VCaP (cell line): ENCODE measurements around the gene GRAMD1B.

Experiments used
- H3K27ac ChIP-seq: fragments of 450-650 bp; 2 replicates; pipeline ENCODE4 v1.5.1; 2017
- TF ChIP-seq, protein P1 (sequence below): fragments of 450-650 bp; conservative IDR thresholded peaks from 2 replicates; pipeline ENCODE4 v1.5.1; 2017; ENCODE audit warnings: mild to moderate bottlenecking, moderate library complexity

Gene GRAMD1B

DNA sequence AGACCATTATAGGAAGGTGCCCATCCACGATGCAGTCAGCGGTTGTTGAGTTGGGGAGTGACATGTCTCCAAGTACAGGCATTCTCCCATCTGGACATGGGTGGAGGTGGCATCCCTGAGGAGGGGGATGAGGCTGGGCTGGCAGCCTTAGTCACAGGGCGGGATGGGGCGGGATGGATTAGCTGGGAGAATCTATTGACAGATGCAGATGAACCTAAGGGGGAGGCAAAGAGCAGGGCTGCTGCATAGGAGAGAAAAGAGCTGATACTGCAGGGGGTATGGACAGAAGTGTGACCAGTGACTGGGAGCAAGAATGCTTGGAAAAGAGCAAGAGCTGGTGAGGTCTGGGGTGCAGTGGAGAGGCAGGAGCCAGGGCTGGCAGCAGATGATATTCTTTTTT is 181.6 kb downstream of the GRAMD1B start:
- TF ChIP-seq, protein P1, sequence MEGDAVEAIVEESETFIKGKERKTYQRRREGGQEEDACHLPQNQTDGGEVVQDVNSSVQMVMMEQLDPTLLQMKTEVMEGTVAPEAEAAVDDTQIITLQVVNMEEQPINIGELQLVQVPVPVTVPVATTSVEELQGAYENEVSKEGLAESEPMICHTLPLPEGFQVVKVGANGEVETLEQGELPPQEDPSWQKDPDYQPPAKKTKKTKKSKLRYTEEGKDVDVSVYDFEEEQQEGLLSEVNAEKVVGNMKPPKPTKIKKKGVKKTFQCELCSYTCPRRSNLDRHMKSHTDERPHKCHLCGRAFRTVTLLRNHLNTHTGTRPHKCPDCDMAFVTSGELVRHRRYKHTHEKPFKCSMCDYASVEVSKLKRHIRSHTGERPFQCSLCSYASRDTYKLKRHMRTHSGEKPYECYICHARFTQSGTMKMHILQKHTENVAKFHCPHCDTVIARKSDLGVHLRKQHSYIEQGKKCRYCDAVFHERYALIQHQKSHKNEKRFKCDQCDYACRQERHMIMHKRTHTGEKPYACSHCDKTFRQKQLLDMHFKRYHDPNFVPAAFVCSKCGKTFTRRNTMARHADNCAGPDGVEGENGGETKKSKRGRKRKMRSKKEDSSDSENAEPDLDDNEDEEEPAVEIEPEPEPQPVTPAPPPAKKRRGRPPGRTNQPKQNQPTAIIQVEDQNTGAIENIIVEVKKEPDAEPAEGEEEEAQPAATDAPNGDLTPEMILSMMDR, result no peak
- no peak overlapping the region for H3K27ac ChIP-seq

DNA sequence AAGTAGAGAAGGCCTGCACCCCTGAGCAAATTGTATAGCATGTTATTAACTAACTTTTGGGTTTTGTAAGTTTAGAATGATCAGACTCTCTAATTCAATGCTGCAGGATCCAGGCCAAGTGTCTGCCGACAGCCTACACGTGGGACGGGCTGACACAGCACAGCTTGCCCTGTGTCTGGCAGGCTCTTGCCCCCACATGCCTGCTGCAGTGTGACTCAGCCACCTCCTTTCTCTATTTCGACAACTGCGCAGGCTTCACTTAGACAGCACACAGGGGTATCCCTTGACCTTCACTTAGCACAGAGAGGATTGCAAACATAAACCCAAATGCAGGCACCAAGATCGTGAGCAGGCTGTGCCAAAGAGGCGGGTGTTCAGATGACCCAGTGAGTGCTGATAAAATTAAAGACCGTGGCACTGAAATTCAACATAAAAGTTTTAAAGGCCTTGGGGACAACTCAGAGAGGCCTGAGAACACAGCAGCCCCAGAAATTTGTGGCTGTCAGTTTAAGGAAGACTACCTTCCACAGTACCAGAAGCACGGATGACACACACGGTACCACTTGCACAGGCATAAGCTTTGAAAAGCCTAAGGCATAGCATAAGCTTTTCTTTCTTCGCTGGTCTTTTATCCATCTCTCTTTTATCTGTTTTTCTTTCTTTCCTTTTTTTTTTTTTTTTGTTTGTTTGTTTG is 186.6 kb downstream of the GRAMD1B start:
- TF ChIP-seq, protein P1, result no peak

DNA sequence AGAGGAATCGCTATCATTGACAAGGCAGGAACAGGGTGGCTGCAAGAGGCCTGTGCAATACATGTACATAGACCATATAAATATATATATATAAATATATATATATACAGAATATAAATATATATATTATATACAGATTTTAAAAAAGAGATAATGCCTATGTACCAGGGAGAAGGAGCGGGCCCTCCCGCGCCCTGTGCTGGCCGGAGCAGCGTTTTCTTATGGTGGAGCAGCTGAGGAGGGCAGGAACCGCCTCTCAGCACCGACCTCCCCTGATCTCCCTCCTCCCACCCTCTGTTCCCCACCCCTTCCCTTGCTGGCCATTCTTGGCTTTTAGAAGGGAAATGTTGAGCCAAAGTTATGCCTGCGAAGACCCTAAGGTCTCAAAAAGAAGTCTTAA is 192.5 kb downstream of the GRAMD1B start:
- TF ChIP-seq, protein P1, result no peak
- no peak overlapping the region for H3K27ac ChIP-seq

More for the DNA sequence above, 186.6 kb downstream of the GRAMD1B start:
- H3K27ac ChIP-seq, result no peak overlapping the region

DNA sequence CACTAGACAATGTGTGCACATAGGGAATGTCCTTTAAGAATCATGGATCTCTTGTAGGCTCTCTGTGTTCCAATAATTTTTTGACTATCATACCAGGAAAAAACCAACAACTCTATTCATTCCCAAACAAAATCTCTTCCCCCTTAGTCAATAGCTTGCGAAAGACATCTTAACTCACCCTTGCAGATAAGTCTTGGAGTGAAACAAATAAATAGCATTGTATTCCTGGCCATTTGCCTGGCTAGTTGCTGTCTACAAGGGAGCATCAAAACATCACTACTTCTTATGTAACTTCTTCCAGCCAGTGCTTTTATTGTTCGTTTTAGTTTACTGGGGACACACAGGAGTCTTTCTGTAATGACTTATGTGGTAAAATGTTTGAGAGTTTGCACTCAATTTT is 194.9 kb downstream of the GRAMD1B start:
- H3K27ac ChIP-seq, result no peak overlapping the region
- TF ChIP-seq, protein P1, result no peak

DNA sequence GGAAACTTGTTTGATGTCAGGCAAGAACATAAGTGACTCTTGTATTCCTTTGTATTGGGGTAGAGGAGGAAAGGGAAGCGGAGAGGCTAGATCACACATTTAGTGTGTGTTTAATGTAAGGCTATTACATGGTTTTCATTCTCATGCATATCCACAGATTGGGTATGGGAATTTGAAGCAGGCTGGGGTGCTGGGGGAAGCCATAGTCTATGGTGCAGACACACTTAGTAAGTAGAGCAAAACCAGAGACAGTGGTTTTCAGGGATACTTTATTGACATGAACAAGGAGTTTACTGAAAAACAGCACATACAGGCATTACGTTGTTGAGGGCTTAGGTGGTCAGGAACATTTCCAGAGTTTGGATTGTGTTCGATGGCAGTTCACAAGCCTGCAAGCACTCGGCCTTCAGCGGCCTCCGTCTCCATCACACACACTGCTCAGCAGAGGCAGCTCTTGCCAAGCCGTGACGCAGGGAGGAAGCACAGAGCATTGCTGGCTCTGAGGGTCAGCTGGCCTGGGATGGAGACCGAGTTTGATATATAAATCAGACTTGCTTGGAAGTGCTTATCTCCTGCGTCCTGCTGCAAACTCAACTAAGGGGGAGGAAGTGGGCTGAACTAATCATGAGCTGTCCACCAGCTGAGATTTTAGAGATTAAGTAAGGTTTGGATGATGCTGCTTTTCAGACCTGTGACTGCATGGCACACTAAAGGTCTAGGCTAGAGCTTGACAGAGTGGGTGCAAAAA is 199.0 kb downstream of the GRAMD1B start:
- TF ChIP-seq, protein P1, result no peak
- no peak overlapping the region for H3K27ac ChIP-seq

DNA sequence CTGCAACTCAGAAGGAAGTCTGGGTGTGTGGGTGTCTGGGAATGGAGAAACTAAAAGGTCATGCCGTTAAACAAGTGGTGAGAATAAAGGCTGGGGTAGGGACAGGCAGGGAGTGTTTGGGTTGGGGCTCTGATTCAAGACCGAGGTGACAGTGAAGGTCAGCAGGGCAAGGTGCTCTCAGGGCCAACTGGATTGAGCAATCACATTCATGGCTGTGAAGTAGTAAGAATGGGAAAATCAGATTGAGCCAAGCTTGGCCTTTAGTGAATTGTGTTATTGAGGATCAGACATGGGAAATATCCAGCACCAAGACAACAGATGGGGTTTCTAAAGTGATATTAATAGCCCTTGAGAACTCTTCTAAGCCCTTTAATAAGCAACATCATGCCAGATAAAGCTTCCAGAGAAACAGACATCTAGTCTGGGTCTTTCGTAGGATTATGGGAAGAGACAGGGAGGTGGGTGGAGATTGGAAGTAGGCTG is 200.1 kb downstream of the GRAMD1B start:
- H3K27ac ChIP-seq, result no peak overlapping the region
- TF ChIP-seq, protein P1, result no peak

DNA sequence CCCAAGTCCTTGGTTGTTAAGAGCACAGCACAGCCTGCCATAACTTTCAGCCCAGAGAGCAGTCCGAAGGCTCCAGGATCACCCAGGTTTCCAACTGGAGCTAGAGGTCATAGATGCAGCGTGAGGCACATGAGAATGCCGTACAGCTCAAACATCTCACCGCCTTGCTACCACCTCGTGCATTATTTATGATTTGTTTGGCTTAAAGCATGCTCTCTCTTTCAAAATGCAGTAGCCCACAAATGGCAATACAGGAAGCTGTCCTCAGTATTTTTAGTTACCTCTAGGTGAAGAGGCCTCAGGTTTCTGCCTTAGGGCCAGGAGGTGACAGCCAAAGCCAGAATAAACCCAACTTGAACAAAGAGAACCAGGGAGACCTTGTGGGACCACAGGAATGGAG is 210.0 kb downstream of the GRAMD1B start:
- H3K27ac ChIP-seq, result no peak overlapping the region
- TF ChIP-seq, protein P1, result no peak
